BE2C (cell line): ENCODE measurements around the gene TIAM2.
A peak's percentile ranks its signal among the peaks of the same experiment; 100 is the strongest.

ENCODE experiments used
- DNase-seq: peaks from one replicate; pipeline ENCODE4 v3.0.0-alpha.2; 2020
- H3K27me3 ChIP-seq: fragments of 250-450 bp; sonication (Bioruptor Pico); 2 replicates; pipeline ENCODE4 v1.5.1; 2020; ENCODE audit warnings: mild to moderate bottlenecking
- H3K36me3 ChIP-seq: fragments of 250-450 bp; sonication (Bioruptor Pico); 2 replicates; pipeline ENCODE4 v1.5.1; 2020; ENCODE audit warnings: mild to moderate bottlenecking
- H3K4me1 ChIP-seq: fragments of 250-450 bp; sonication (Bioruptor Pico); 2 replicates; pipeline ENCODE4 v1.5.1; 2020
- H3K4me3 ChIP-seq: 2 replicates; pipeline ENCODE4 v1.5.1; 2011; ENCODE audit warnings: low read depth, low read length
- H3K9me3 ChIP-seq: fragments of 250-450 bp; sonication (Bioruptor Pico); 2 replicates; pipeline ENCODE4 v1.5.1; 2020
- CTCF ChIP-seq: IDR thresholded peaks from 2 replicates; pipeline ENCODE4 v1.5.1; 2012; ENCODE audit warnings: mild to moderate bottlenecking, low read depth, low read length

Gene TIAM2

GRCh38 chr6:155276638-155277037 is 281.5 kb downstream of the TIAM2 start:
- peaks cover 15% of the 10 kb centered on the region for H3K36me3 ChIP-seq
- no peak for TF ChIP-seq CTCF
- H3K4me1 ChIP-seq = peaks cover 50% of the 10 kb centered on the region
- H3K9me3 ChIP-seq = no peaks in the 10 kb centered on the region
- DNase-seq = no peak
- H3K27me3 ChIP-seq = no peaks in the 10 kb centered on the region
- H3K4me3 ChIP-seq = no peak overlapping the region

- Histone ChIP-seq H3K27me3 (no peaks in the 10 kb centered on the region), H3K4me3 (no peak overlapping the region), H3K9me3 (no peaks in the 10 kb centered on the region), H3K36me3 (peaks cover 27% of the 10 kb centered on the region), H3K4me1 (peaks cover 36% of the 10 kb centered on the region)
- no peak for TF ChIP-seq CTCF
- no peak for DNase-seq
Measured at GRCh38 chr6:155278319-155279049, 283.4 kb downstream of the TIAM2 start.

GRCh38 chr6:155284775-155285174 is 289.7 kb downstream of the TIAM2 start:
- no peak overlapping the region for H3K4me3 ChIP-seq
- TF ChIP-seq CTCF = no peak
- peaks cover 51% of the 10 kb centered on the region for H3K36me3 ChIP-seq
- no peak for DNase-seq
- H3K9me3 ChIP-seq = no peaks in the 10 kb centered on the region
- no peaks in the 10 kb centered on the region for H3K27me3 ChIP-seq
- no peaks in the 10 kb centered on the region for H3K4me1 ChIP-seq

GRCh38 chr6:155287762-155288161 is 292.6 kb downstream of the TIAM2 start:
- H3K4me1 ChIP-seq = no peaks in the 10 kb centered on the region
- H3K4me3 ChIP-seq = no peak overlapping the region
- peak; percentile 27 for TF ChIP-seq CTCF
- no peaks in the 10 kb centered on the region for H3K9me3 ChIP-seq
- peaks cover 35% of the 10 kb centered on the region for H3K36me3 ChIP-seq
- no peaks in the 10 kb centered on the region for H3K27me3 ChIP-seq
- no peak for DNase-seq

GRCh38 chr6:155290491-155290890 is 295.4 kb downstream of the TIAM2 start:
- TF ChIP-seq CTCF = no peak
- no peaks in the 10 kb centered on the region for H3K27me3 ChIP-seq
- H3K36me3 ChIP-seq = peaks cover 19% of the 10 kb centered on the region
- no peak overlapping the region for H3K4me3 ChIP-seq
- no peaks in the 10 kb centered on the region for H3K9me3 ChIP-seq
- H3K4me1 ChIP-seq = no peaks in the 10 kb centered on the region
- DNase-seq = no peak

GRCh38 chr6:155291291-155291690 is 296.2 kb downstream of the TIAM2 start:
- H3K4me1 ChIP-seq = no peaks in the 10 kb centered on the region
- TF ChIP-seq CTCF = no peak
- H3K4me3 ChIP-seq = no peak overlapping the region
- no peak for DNase-seq
- H3K9me3 ChIP-seq = no peaks in the 10 kb centered on the region
- no peaks in the 10 kb centered on the region for H3K27me3 ChIP-seq
- H3K36me3 ChIP-seq = peaks cover 24% of the 10 kb centered on the region
